ENCODE measurements around the gene GSDME.

GRCh38 chr7:24799506-24799905 is 42.2 kb upstream of the GSDME start:
- TF ChIP-seq HDAC2 (IDR thresholded peaks at IDR 0.05) (no peak), TCF12 (IDR thresholded peaks at IDR 0.05; ENCODE audit: low read depth, low read length) (no peak), ZBED1 (IDR thresholded peaks at IDR 0.05; ENCODE audit: borderline replicate concordance) (no peak), ZBTB33 (IDR thresholded peaks at IDR 0.05) (no peak), NR2C2 (IDR thresholded peaks at IDR 0.05; ENCODE audit: borderline replicate concordance, control insufficient read depth, insufficient read length, low read depth) (no peak), BHLHE40 (IDR thresholded peaks at IDR 0.05; ENCODE audit: borderline replicate concordance in 1 of 2, low read depth in 2 of 2, low read length in 1 of 2) (no peak), NKRF (conservative IDR thresholded peaks at IDR 0.05) (no peak), CTCF (IDR thresholded peaks at IDR 0.05 in 2 of 3, conservative IDR thresholded peaks at IDR 0.05 in 1 of 3; ENCODE audit: control insufficient read depth in 2 of 3, extremely low read depth in 1 of 3, insufficient read depth in 1 of 3, low read depth in 3 of 3, low read length in 3 of 3) (no peak), IKZF2 (IDR thresholded peaks at IDR 0.05) (no peak), ATF3 (IDR thresholded peaks at IDR 0.05; ENCODE audit: borderline replicate concordance, extremely low read depth, low read depth, low read length) (no peak), ZZZ3 (IDR thresholded peaks at IDR 0.05; ENCODE audit: control insufficient read depth, insufficient read length, low read depth) (no peak), POLR2A (IDR thresholded peaks at IDR 0.05; ENCODE audit: low read depth, low read length) (no peak), IRF4 (IDR thresholded peaks at IDR 0.05; ENCODE audit: low read depth, low read length) (no peak)
